H1 (cell line): ENCODE measurements around the gene GBP2. TPM values are rescaled to one million over a fixed set of nuclear protein-coding genes. Genes with fewer than 3 reads are reported as not detected.

ENCODE experiments used
- CTCF ChIA-PET: fragments of 300-600 bp; sonication (Branson Sonifier 250); formaldehyde crosslinking; loops from one replicate; lab custom pipeline; 2021; ENCODE audit not compliant: partially characterized antibody; lab: Charles Lee
- POLR2A ChIA-PET: fragments of 300-600 bp; sonication (Branson Sonifier 250); formaldehyde crosslinking; loops from one replicate; lab custom pipeline; 2021; ENCODE audit warnings: inconsistent platforms; ENCODE audit not compliant: partially characterized antibody; lab: Charles Lee
- DNase-seq, 2 experiments: peaks; one replicate each; pipeline versions ENCODE4 v3.0.0 to v3.0.0-alpha.2; 2010 to 2022; ENCODE audit warnings: low spot score in 2 of 2, low read depth in 1 of 2, mixed read lengths in 1 of 2
- FAIRE-seq: peaks from 2 replicates; lab custom pipeline; 2011; peaks lifted over from hg19 to GRCh38; lab: Jason Lieb, UNC
- H2AFZ ChIP-seq: 2 replicates; pipeline ENCODE4 v1.8.1; 2012; ENCODE audit warnings: low read length, inconsistent platforms
- H2AK5ac ChIP-seq: 2 replicates; pipeline ENCODE4 v1.6.1; 2013; ENCODE audit warnings: low read depth, low read length
- H2BK120ac ChIP-seq: replicated peaks from 2 replicates; pipeline ENCODE3; 2013; ENCODE audit warnings: low read depth, low read length, inconsistent platforms
- H2BK12ac ChIP-seq: 2 replicates; pipeline ENCODE4 v1.6.1; 2013; ENCODE audit warnings: low read depth, low read length
- H2BK15ac ChIP-seq: 2 replicates; pipeline ENCODE4 v1.6.1; 2013; ENCODE audit warnings: low read length
- H2BK20ac ChIP-seq: 2 replicates; pipeline ENCODE4 v1.6.1; 2013; ENCODE audit warnings: low read length
- H2BK5ac ChIP-seq: 2 replicates; pipeline ENCODE4 v1.6.1; 2013; ENCODE audit warnings: low read depth, low read length
- H3K14ac ChIP-seq: 2 replicates; pipeline ENCODE4 v1.6.1; 2013; ENCODE audit warnings: inconsistent platforms; ENCODE audit not compliant: insufficient read length
- H3K18ac ChIP-seq: 2 replicates; pipeline ENCODE4 v1.6.1; 2013; ENCODE audit warnings: low read length; ENCODE audit errors: extremely low read depth
- H3K23ac ChIP-seq: 2 replicates; pipeline ENCODE4 v1.6.1; 2013; ENCODE audit warnings: inconsistent platforms; ENCODE audit not compliant: insufficient read length
- H3K23me2 ChIP-seq: 2 replicates; pipeline ENCODE4 v1.6.1; 2013; ENCODE audit warnings: low read depth, low read length
- H3K27ac ChIP-seq: 2 replicates; pipeline ENCODE4 v1.6.1; 2011; ENCODE audit warnings: low read depth, low read length, inconsistent platforms
- H3K27me3 ChIP-seq, 4 experiments: replicated peaks in 1 of 4; 1 replicate in 1 of 4; 2 replicates in 3 of 4; pipeline versions ENCODE4 v1.6.1 to v1.8.1; 2011 to 2013; ENCODE audit warnings: low read length in 3 of 4, mild to moderate bottlenecking in 3 of 4, inconsistent platforms in 2 of 4, mixed read lengths in 2 of 4, moderate library complexity in 1 of 4; ENCODE audit not compliant: control insufficient read depth in 3 of 4, insufficient read depth in 3 of 4; ENCODE audit errors: extremely low read depth in 1 of 4
- H3K36me3 ChIP-seq, 4 experiments: 2 replicates each; pipeline versions ENCODE4 v1.6.1 to v1.8.1; 2011 to 2013; ENCODE audit warnings: mild to moderate bottlenecking in 4 of 4, low read length in 3 of 4, moderate library complexity in 2 of 4, control low read depth in 1 of 4, inconsistent platforms in 1 of 4; ENCODE audit not compliant: insufficient read depth in 4 of 4, control insufficient read depth in 2 of 4
- H3K4ac ChIP-seq: replicated peaks from 2 replicates; pipeline ENCODE3; 2013; ENCODE audit warnings: low read length, low read depth, mixed read lengths, inconsistent platforms; ENCODE audit not compliant: insufficient read length
- H3K4me1 ChIP-seq, 4 experiments: replicated peaks in 1 of 4; 1 replicate in 1 of 4; 2 replicates in 3 of 4; pipeline versions ENCODE4 v1.6.1 to v1.8.1; 2011 to 2013; ENCODE audit warnings: low read length in 3 of 4, inconsistent platforms in 2 of 4, mixed read lengths in 1 of 4; ENCODE audit not compliant: insufficient read depth in 4 of 4, control insufficient read depth in 3 of 4
- H3K4me2 ChIP-seq, 2 experiments: 2 replicates each; pipeline versions ENCODE4 v1.6.1 to v1.8.1; 2011 to 2013; ENCODE audit warnings: low read depth in 2 of 2, low read length in 2 of 2, control low read depth in 1 of 2, inconsistent platforms in 1 of 2, mild to moderate bottlenecking in 1 of 2; ENCODE audit not compliant: insufficient read depth in 1 of 2
- H3K4me3 ChIP-seq, 4 experiments: fragments of 200-600, 300-600 bp in 1 of 4; sonication (generic), shearing (Covaris generic), sonication (Bioruptor Twin) in 1 of 4; 2 replicates each; pipeline versions ENCODE4 v1.5.1 to v1.8.1; 2011 to 2016; ENCODE audit warnings: low read length in 4 of 4, low read depth in 3 of 4, control low read depth in 2 of 4, inconsistent platforms in 2 of 4, mild to moderate bottlenecking in 2 of 4, mixed read lengths in 1 of 4, moderate library complexity in 1 of 4; ENCODE audit not compliant: insufficient read depth in 2 of 4; ENCODE audit errors: extremely low read depth in 1 of 4
- H3K56ac ChIP-seq: replicated peaks from 2 replicates; pipeline ENCODE3; 2013; ENCODE audit warnings: low read depth, mild to moderate bottlenecking, mixed read lengths, low read length, inconsistent platforms; ENCODE audit not compliant: insufficient read length
- H3K79me1 ChIP-seq: 2 replicates; pipeline ENCODE4 v1.6.1; 2013; ENCODE audit warnings: low read depth, low read length, control low read depth
- H3K79me2 ChIP-seq, 2 experiments: 2 replicates each; pipeline versions ENCODE4 v1.6.1 to v1.8.1; 2012 to 2013; ENCODE audit warnings: low read length in 2 of 2, mild to moderate bottlenecking in 2 of 2, inconsistent platforms in 1 of 2; ENCODE audit not compliant: insufficient read depth in 2 of 2, control insufficient read depth in 1 of 2
- H3K9ac ChIP-seq, 4 experiments: replicated peaks in 1 of 4; 1 replicate in 1 of 4; 2 replicates in 3 of 4; pipeline versions ENCODE4 v1.6.1 to v1.8.1; 2011 to 2013; ENCODE audit warnings: low read depth in 3 of 4, low read length in 3 of 4, control low read depth in 2 of 4, mild to moderate bottlenecking in 2 of 4, moderate library complexity in 2 of 4, inconsistent platforms in 1 of 4; ENCODE audit errors: extremely low read depth in 1 of 4
- H3K9me3 ChIP-seq, 2 experiments: 2 replicates each; pipeline versions ENCODE4 v1.6.1 to v1.8.1; 2012 to 2013; ENCODE audit warnings: mild to moderate bottlenecking in 2 of 2, moderate library complexity in 2 of 2, control low read depth in 1 of 2, inconsistent platforms in 1 of 2, low read depth in 1 of 2, low read length in 1 of 2, mixed read lengths in 1 of 2; ENCODE audit not compliant: insufficient read depth in 2 of 2
- H4K20me1 ChIP-seq, 2 experiments: replicated peaks in 1 of 2; 2 replicates each; pipeline versions ENCODE3 to v1.8.1; 2011 to 2013; ENCODE audit warnings: inconsistent platforms in 2 of 2, low read length in 2 of 2, mild to moderate bottlenecking in 1 of 2; ENCODE audit not compliant: insufficient read depth in 2 of 2, control insufficient read depth in 1 of 2
- H4K5ac ChIP-seq: 2 replicates; pipeline ENCODE4 v1.6.1; 2013; ENCODE audit warnings: low read length, low read depth, mixed read lengths, inconsistent platforms; ENCODE audit not compliant: insufficient read length
- H4K8ac ChIP-seq: 2 replicates; pipeline ENCODE4 v1.8.0; 2013; ENCODE audit warnings: mild to moderate bottlenecking, moderate library complexity, low read length, inconsistent platforms; ENCODE audit not compliant: insufficient read depth; ENCODE audit errors: extremely low read depth
- H4K91ac ChIP-seq: replicated peaks from 2 replicates; pipeline ENCODE3; 2013; ENCODE audit warnings: low read length, mixed read lengths, inconsistent platforms; ENCODE audit not compliant: insufficient read length
- CBX5 ChIP-seq: fragments of 300-800, 300-1000 bp; sonication (generic); IDR thresholded peaks from 2 replicates; pipeline ENCODE4 v1.7.1; 2016; ENCODE audit warnings: antibody characterized with exemption, low read length, low read depth
- CBX8 ChIP-seq: fragments of 300-800, 300-1000 bp; sonication (generic); IDR thresholded peaks from 2 replicates; pipeline ENCODE4 v1.7.1; 2016; ENCODE audit warnings: low read depth, low read length, borderline replicate concordance
- CHD1 ChIP-seq: IDR thresholded peaks from 2 replicates; pipeline ENCODE4 v1.6.1; 2012; ENCODE audit warnings: low read depth, low read length, improper control_type of control experiment
- CTBP2 ChIP-seq: IDR thresholded peaks from 2 replicates; pipeline ENCODE4 v1.7.0; 2011; ENCODE audit warnings: borderline replicate concordance, mild to moderate bottlenecking, moderate library complexity, mixed read lengths, low read length; ENCODE audit not compliant: insufficient read depth, insufficient read length
- KDM5A ChIP-seq: fragments of 200-600 bp; IDR thresholded peaks from 2 replicates; pipeline ENCODE4 v1.7.1; 2012; ENCODE audit warnings: mild to moderate bottlenecking, low read length, inconsistent platforms, mixed read lengths
- NANOG ChIP-seq: IDR thresholded peaks from 2 replicates; pipeline ENCODE4 v1.6.1; 2011; ENCODE audit warnings: low read length, low read depth, mild to moderate bottlenecking, inconsistent platforms; ENCODE audit not compliant: insufficient read depth, poor library complexity, severe bottlenecking
- NRF1 ChIP-seq: IDR thresholded peaks from 2 replicates; pipeline ENCODE4 v1.6.1; 2011; ENCODE audit warnings: mild to moderate bottlenecking, low read depth, low read length, improper control_type of control experiment
- PHF8 ChIP-seq: fragments of 200-600 bp; sonication (generic); conservative IDR thresholded peaks from 2 replicates; pipeline ENCODE4 v1.7.1; 2012; ENCODE audit warnings: low read depth, mild to moderate bottlenecking, inconsistent platforms, low read length, moderate library complexity
- POU5F1 ChIP-seq: IDR thresholded peaks from 2 replicates; pipeline ENCODE4 v1.6.1; 2011; ENCODE audit warnings: low read depth, mild to moderate bottlenecking, low read length, moderate library complexity
- RBBP5 ChIP-seq: IDR thresholded peaks from 2 replicates; pipeline ENCODE4 v1.7.1; 2012; ENCODE audit warnings: low read depth, mild to moderate bottlenecking, inconsistent platforms, low read length, moderate library complexity, borderline replicate concordance
- SP2 ChIP-seq: IDR thresholded peaks from 2 replicates; pipeline ENCODE4 v1.6.1; 2012; ENCODE audit warnings: mild to moderate bottlenecking, low read length, inconsistent platforms
- TBP ChIP-seq: IDR thresholded peaks from 2 replicates; pipeline ENCODE4 v1.6.1; 2011; ENCODE audit warnings: low read depth, low read length, improper control_type of control experiment
- TCF12 ChIP-seq: IDR thresholded peaks from 2 replicates; pipeline ENCODE4 v1.6.1; 2011; ENCODE audit warnings: low read depth, mild to moderate bottlenecking, low read length
- polyA plus RNA-seq, 7 experiments: library from polyadenylated mRNA; depleted of rRNA in 3 of 7; stranded (reverse) in 5 of 7; unstranded in 2 of 7; fragments of >200 nt in 5 of 7; fragments of 200-250 nt in 2 of 7; gene quantifications; 1 replicate in 5 of 7; 2 replicates in 1 of 7; 4 replicates in 1 of 7; pipeline versions ENCODE4 v1.2.1 to v1.2.3, GENCODE V29; 2011 to 2013; ENCODE audit warnings: missing spikeins in 2 of 7, mixed read lengths in 2 of 7
- total RNA-seq: library from RNA; stranded (reverse); fragmentation: NEBNext Ultra II Directional; extraction: Animal tissue kit (Norgen Biotek cat#: 25700); gene quantifications from 2 replicates; pipeline ENCODE4 v1.2.1, GENCODE V29; 2021
- TF ChIP-seq, protein P1 (sequence below), 3 experiments: IDR thresholded peaks; 1 replicate in 2 of 3; 2 replicates in 1 of 3; pipeline versions ENCODE4 v1.5.1 to v1.6.1; 2011; ENCODE audit warnings: low read length in 3 of 3, mild to moderate bottlenecking in 3 of 3, inconsistent platforms in 2 of 3, low read depth in 1 of 3, moderate library complexity in 1 of 3; ENCODE audit not compliant: insufficient read depth in 1 of 3; ENCODE audit errors: control extremely low read depth in 1 of 3

Gene GBP2
- total and polyA plus RNA-seq, 2 of the 8 experiments (the other 6 are each of a cell fraction or from before 2014, with no cell fraction given): not detected

DNA sequence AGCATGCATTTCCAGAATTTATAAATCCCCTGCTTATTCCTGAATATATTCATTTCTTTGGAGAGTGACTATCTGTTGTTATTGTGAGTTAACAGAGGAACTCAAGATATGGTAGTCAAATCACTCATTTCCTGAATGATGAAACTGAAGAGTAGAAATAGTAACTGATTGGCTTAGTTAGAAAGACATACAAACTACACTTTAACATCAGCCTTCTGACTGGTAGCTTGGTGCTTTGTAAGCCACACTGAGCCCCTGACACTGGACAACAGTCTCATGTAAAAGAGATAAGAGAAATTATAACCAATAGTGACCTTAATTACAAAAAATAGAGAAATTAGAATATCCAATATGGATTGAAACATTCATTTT lies 45.1 kb upstream of the GBP2 start:
- H3K18ac ChIP-seq: no peak overlapping the region
- no peak overlapping the region for H4K5ac ChIP-seq
- no peak overlapping the region for H2BK120ac ChIP-seq
- no peaks in the 10 kb centered on the region for H3K79me1 ChIP-seq
- no peak overlapping the region for H2AK5ac ChIP-seq
- no peaks in the 10 kb centered on the region for H4K20me1 ChIP-seq
- CTCF ChIA-PET: no interaction called here
- H2BK15ac ChIP-seq: no peak overlapping the region
- H3K4me1 ChIP-seq: no peaks in the 10 kb centered on the region
- H3K27ac ChIP-seq: no peak overlapping the region
- H2AFZ ChIP-seq: no peak overlapping the region
- no peak overlapping the region for H2BK12ac ChIP-seq
- no peak overlapping the region for H3K4me2 ChIP-seq
- no peak overlapping the region for H3K23ac ChIP-seq
- no peaks in the 10 kb centered on the region for H3K79me2 ChIP-seq
- no peaks in the 10 kb centered on the region for H3K36me3 ChIP-seq
- no peak overlapping the region for H2BK5ac ChIP-seq
- POLR2A ChIA-PET: no interaction called here
- H3K27me3 ChIP-seq: no peaks in the 10 kb centered on the region
- no peak overlapping the region for H2BK20ac ChIP-seq
- no peak overlapping the region for H4K8ac ChIP-seq
- no peak overlapping the region for H3K14ac ChIP-seq
- no peak overlapping the region for H4K91ac ChIP-seq
- H3K9ac ChIP-seq: no peak overlapping the region
- no peaks in the 10 kb centered on the region for H3K9me3 ChIP-seq
- H3K4me3 ChIP-seq: no peak overlapping the region
- H3K23me2 ChIP-seq: no peaks in the 10 kb centered on the region
- DNase-seq (no peak), FAIRE-seq (no peak)
- H3K4ac ChIP-seq: no peak overlapping the region
- H3K56ac ChIP-seq: no peak overlapping the region
- TF ChIP-seq POU5F1: no peak
- TF ChIP-seq TCF12: no peak
- no peak for TF ChIP-seq SP2
- TF ChIP-seq NRF1: no peak
- no peak for TF ChIP-seq CBX8
- no peak for TF ChIP-seq PHF8
- no peak for TF ChIP-seq NANOG
- no peak for TF ChIP-seq TBP
- no peak for TF ChIP-seq CTBP2
- TF ChIP-seq CBX5: no peak
- no peak for TF ChIP-seq RBBP5
- no peak for TF ChIP-seq KDM5A
- TF ChIP-seq, protein P1, sequence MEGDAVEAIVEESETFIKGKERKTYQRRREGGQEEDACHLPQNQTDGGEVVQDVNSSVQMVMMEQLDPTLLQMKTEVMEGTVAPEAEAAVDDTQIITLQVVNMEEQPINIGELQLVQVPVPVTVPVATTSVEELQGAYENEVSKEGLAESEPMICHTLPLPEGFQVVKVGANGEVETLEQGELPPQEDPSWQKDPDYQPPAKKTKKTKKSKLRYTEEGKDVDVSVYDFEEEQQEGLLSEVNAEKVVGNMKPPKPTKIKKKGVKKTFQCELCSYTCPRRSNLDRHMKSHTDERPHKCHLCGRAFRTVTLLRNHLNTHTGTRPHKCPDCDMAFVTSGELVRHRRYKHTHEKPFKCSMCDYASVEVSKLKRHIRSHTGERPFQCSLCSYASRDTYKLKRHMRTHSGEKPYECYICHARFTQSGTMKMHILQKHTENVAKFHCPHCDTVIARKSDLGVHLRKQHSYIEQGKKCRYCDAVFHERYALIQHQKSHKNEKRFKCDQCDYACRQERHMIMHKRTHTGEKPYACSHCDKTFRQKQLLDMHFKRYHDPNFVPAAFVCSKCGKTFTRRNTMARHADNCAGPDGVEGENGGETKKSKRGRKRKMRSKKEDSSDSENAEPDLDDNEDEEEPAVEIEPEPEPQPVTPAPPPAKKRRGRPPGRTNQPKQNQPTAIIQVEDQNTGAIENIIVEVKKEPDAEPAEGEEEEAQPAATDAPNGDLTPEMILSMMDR (IDR thresholded peaks at IDR 0.05; ENCODE audit: control extremely low read depth in 1 of 3, insufficient read depth in 1 of 3, low read depth in 1 of 3, low read length in 3 of 3): no peak
- no peak for TF ChIP-seq CHD1
